Measurements from ENCODE around the gene WDR45B.

The WDR45B gene

GRCh38 chr17:82599674-82600661 is 48.3 kb downstream of the WDR45B start:
- no peak for DNase-seq

GRCh38 chr17:82598256-82599119 is 49.8 kb downstream of the WDR45B start:
- no peak for DNase-seq

GRCh38 chr17:82596837-82597672 is 51.2 kb downstream of the WDR45B start:
- no peak for DNase-seq

- no peak for DNase-seq
Observed at GRCh38 chr17:82596296-82596695, 51.9 kb downstream of the WDR45B start.

GRCh38 chr17:82595893-82596292 is 52.4 kb downstream of the WDR45B start:
- DNase-seq = no peak

GRCh38 chr17:82594571-82594970 is 53.7 kb downstream of the WDR45B start:
- DNase-seq = no peak

GRCh38 chr17:82593590-82594087 is 54.6 kb downstream of the WDR45B start:
- DNase-seq = no peak

- DNase-seq = peak in 12 of 14 donors; percentile 46 to 91 (median 74)
Observed at GRCh38 chr17:82592767-82593589, 55.3 kb downstream of the WDR45B start.

- DNase-seq = peak in 2 of 14 donors; percentile 43 to 68
Observed at GRCh38 chr17:82592289-82592766, 55.9 kb downstream of the WDR45B start.

- DNase-seq = no peak
Observed at GRCh38 chr17:82590881-82591539, 57.2 kb downstream of the WDR45B start.

- no peak for DNase-seq
Observed at GRCh38 chr17:82590216-82590615, 58.0 kb downstream of the WDR45B start.

- DNase-seq = no peak
Observed at GRCh38 chr17:82589851-82590180, 58.4 kb downstream of the WDR45B start.

GRCh38 chr17:82588266-82589175 is 59.7 kb downstream of the WDR45B start:
- no peak for DNase-seq

- peak in 2 of 14 donors; percentile 20 to 57 for DNase-seq
Observed at GRCh38 chr17:82587234-82588086, 60.8 kb downstream of the WDR45B start.

- DNase-seq = no peak
Observed at GRCh38 chr17:82586576-82587233, 61.5 kb downstream of the WDR45B start.

GRCh38 chr17:82585935-82586575 is 62.2 kb downstream of the WDR45B start:
- peak in 1 of 14 donors; percentile 23 for DNase-seq

- DNase-seq = no peak
Observed at GRCh38 chr17:82583720-82584234, 64.5 kb downstream of the WDR45B start.
